Activated naive CD8-positive, alpha-beta T cell treated with anti-CD3 and anti-CD28 coated beads, Interleukin-2, amount 50 U/mL, for 24 hours (primary cell): ENCODE data around the gene OPCML.

Experiments used
- ATAC-seq: fragments of 150-1000 bp; cut with Tn5 transposase; one replicate; pipeline ENCODE4 v1.10.0; 2021
- DNase-seq: peaks from one replicate; pipeline ENCODE4 v3.0.0; 2021
- H3K27ac Mint-ChIP-seq: one replicate; pipeline ENCODE4 v1.8.0; 2021; ENCODE audit warnings: mild to moderate bottlenecking, mixed read lengths
- H3K27me3 Mint-ChIP-seq: one replicate; pipeline ENCODE4 v1.8.0; 2021; ENCODE audit warnings: mixed read lengths
- H3K36me3 Mint-ChIP-seq: one replicate; pipeline ENCODE4 v1.8.0; 2021; ENCODE audit warnings: low read depth, mixed read lengths
- H3K4me1 Mint-ChIP-seq: one replicate; pipeline ENCODE4 v1.8.0; 2021; ENCODE audit warnings: mixed read lengths
- H3K4me3 Mint-ChIP-seq: one replicate; pipeline ENCODE4 v1.8.0; 2021; ENCODE audit warnings: mild to moderate bottlenecking, moderate library complexity, mixed read lengths
- H3K9me3 Mint-ChIP-seq: one replicate; pipeline ENCODE4 v1.8.0; 2021; ENCODE audit warnings: mixed read lengths

The OPCML gene

GRCh38 chr11:133501643-133502539 is 30.4 kb downstream of the OPCML start:
- no peak overlapping the region for H3K27ac Mint-ChIP-seq
- H3K4me1 Mint-ChIP-seq, result no peaks in the 10 kb centered on the region
- ATAC-seq, result no peak
- H3K27me3 Mint-ChIP-seq, result no peaks in the 10 kb centered on the region
- no peak overlapping the region for H3K4me3 Mint-ChIP-seq
- H3K9me3 Mint-ChIP-seq, result no peaks in the 10 kb centered on the region
- H3K36me3 Mint-ChIP-seq, result no peaks in the 10 kb centered on the region
- no peak for DNase-seq

GRCh38 chr11:133500936-133501335 is 31.4 kb downstream of the OPCML start:
- Mint-ChIP-seq H3K27me3 (no peaks in the 10 kb centered on the region), H3K27ac (no peak overlapping the region)

GRCh38 chr11:133500435-133500834 is 31.9 kb downstream of the OPCML start:
- no peaks in the 10 kb centered on the region for H3K4me1 Mint-ChIP-seq
- H3K9me3 Mint-ChIP-seq, result no peaks in the 10 kb centered on the region
- ATAC-seq (no peak), DNase-seq (no peak)
- H3K27ac Mint-ChIP-seq, result no peak overlapping the region
- H3K36me3 Mint-ChIP-seq, result no peaks in the 10 kb centered on the region
- H3K4me3 Mint-ChIP-seq, result no peak overlapping the region
- H3K27me3 Mint-ChIP-seq, result no peaks in the 10 kb centered on the region

More at GRCh38 chr11:133500936-133501335, 31.4 kb downstream of the OPCML start:
- Mint-ChIP-seq H3K4me3 (no peak overlapping the region), H3K36me3 (no peaks in the 10 kb centered on the region), H3K4me1 (no peaks in the 10 kb centered on the region), H3K9me3 (no peaks in the 10 kb centered on the region)
- ATAC-seq, result no peak
- no peak for DNase-seq

GRCh38 chr11:133498969-133499368 is 33.3 kb downstream of the OPCML start:
- Mint-ChIP-seq H3K4me3 (no peak overlapping the region), H3K9me3 (no peaks in the 10 kb centered on the region), H3K36me3 (no peaks in the 10 kb centered on the region), H3K27me3 (no peaks in the 10 kb centered on the region), H3K4me1 (no peaks in the 10 kb centered on the region), H3K27ac (no peak overlapping the region)
- no peak for ATAC-seq
- no peak for DNase-seq

GRCh38 chr11:133497477-133498140 is 34.7 kb downstream of the OPCML start:
- DNase-seq (no peak), ATAC-seq (no peak)
- H3K27ac Mint-ChIP-seq, result no peak overlapping the region
- no peak overlapping the region for H3K4me3 Mint-ChIP-seq
- H3K4me1 Mint-ChIP-seq, result no peaks in the 10 kb centered on the region
- no peaks in the 10 kb centered on the region for H3K27me3 Mint-ChIP-seq
- peaks cover under 1% of the 10 kb centered on the region for H3K9me3 Mint-ChIP-seq
- H3K36me3 Mint-ChIP-seq, result no peaks in the 10 kb centered on the region

GRCh38 chr11:133492895-133493294 is 39.4 kb downstream of the OPCML start:
- H3K27ac Mint-ChIP-seq, result no peak overlapping the region
- H3K36me3 Mint-ChIP-seq, result no peaks in the 10 kb centered on the region
- peaks cover 2% of the 10 kb centered on the region for H3K27me3 Mint-ChIP-seq
- ATAC-seq, result no peak
- no peaks in the 10 kb centered on the region for H3K4me1 Mint-ChIP-seq
- H3K9me3 Mint-ChIP-seq, result peaks cover 14% of the 10 kb centered on the region
- H3K4me3 Mint-ChIP-seq, result no peak overlapping the region
- no peak for DNase-seq

- DNase-seq (no peak), ATAC-seq (no peak)
- Mint-ChIP-seq H3K4me3 (no peak overlapping the region), H3K27me3 (peaks cover 2% of the 10 kb centered on the region), H3K36me3 (no peaks in the 10 kb centered on the region), H3K27ac (no peak overlapping the region), H3K4me1 (no peaks in the 10 kb centered on the region), H3K9me3 (peaks cover 14% of the 10 kb centered on the region)
These were observed 40.5 kb downstream of the OPCML start for GRCh38 chr11:133491680-133492383.

GRCh38 chr11:133480722-133481121 is 51.6 kb downstream of the OPCML start:
- no peaks in the 10 kb centered on the region for H3K36me3 Mint-ChIP-seq
- H3K27ac Mint-ChIP-seq, result no peak overlapping the region
- ATAC-seq, result no peak
- no peak for DNase-seq
- H3K4me1 Mint-ChIP-seq, result no peaks in the 10 kb centered on the region
- H3K4me3 Mint-ChIP-seq, result no peak overlapping the region
- no peaks in the 10 kb centered on the region for H3K9me3 Mint-ChIP-seq
- no peaks in the 10 kb centered on the region for H3K27me3 Mint-ChIP-seq

GRCh38 chr11:133479209-133479608 is 53.1 kb downstream of the OPCML start:
- Mint-ChIP-seq H3K9me3 (no peaks in the 10 kb centered on the region), H3K27ac (no peak overlapping the region)
- ATAC-seq, result no peak

GRCh38 chr11:133477251-133477625 is 55.1 kb downstream of the OPCML start:
- ATAC-seq (no peak), DNase-seq (no peak)
- Mint-ChIP-seq H3K27me3 (no peaks in the 10 kb centered on the region), H3K27ac (no peak overlapping the region), H3K9me3 (no peaks in the 10 kb centered on the region), H3K36me3 (no peaks in the 10 kb centered on the region), H3K4me1 (no peaks in the 10 kb centered on the region), H3K4me3 (no peak overlapping the region)

More at GRCh38 chr11:133479209-133479608, 53.1 kb downstream of the OPCML start:
- no peak overlapping the region for H3K4me3 Mint-ChIP-seq
- no peaks in the 10 kb centered on the region for H3K4me1 Mint-ChIP-seq
- no peaks in the 10 kb centered on the region for H3K27me3 Mint-ChIP-seq
- H3K36me3 Mint-ChIP-seq, result no peaks in the 10 kb centered on the region
- no peak for DNase-seq

GRCh38 chr11:133476570-133477250 is 55.6 kb downstream of the OPCML start:
- DNase-seq (no peak), ATAC-seq (no peak)
- no peaks in the 10 kb centered on the region for H3K36me3 Mint-ChIP-seq
- no peaks in the 10 kb centered on the region for H3K9me3 Mint-ChIP-seq
- no peak overlapping the region for H3K4me3 Mint-ChIP-seq
- no peaks in the 10 kb centered on the region for H3K27me3 Mint-ChIP-seq
- no peaks in the 10 kb centered on the region for H3K4me1 Mint-ChIP-seq
- H3K27ac Mint-ChIP-seq, result no peak overlapping the region

GRCh38 chr11:133474461-133474860 is 57.8 kb downstream of the OPCML start:
- Mint-ChIP-seq H3K4me1 (no peaks in the 10 kb centered on the region), H3K9me3 (no peaks in the 10 kb centered on the region), H3K27me3 (no peaks in the 10 kb centered on the region), H3K36me3 (no peaks in the 10 kb centered on the region), H3K4me3 (no peak overlapping the region), H3K27ac (no peak overlapping the region)
- ATAC-seq, result no peak
- no peak for DNase-seq

GRCh38 chr11:133467686-133468085 is 64.6 kb downstream of the OPCML start:
- no peaks in the 10 kb centered on the region for H3K27me3 Mint-ChIP-seq
- peaks cover 11% of the 10 kb centered on the region for H3K9me3 Mint-ChIP-seq
- no peak overlapping the region for H3K27ac Mint-ChIP-seq
- H3K36me3 Mint-ChIP-seq, result no peaks in the 10 kb centered on the region
- no peaks in the 10 kb centered on the region for H3K4me1 Mint-ChIP-seq
- H3K4me3 Mint-ChIP-seq, result no peak overlapping the region
- DNase-seq (no peak), ATAC-seq (no peak)

GRCh38 chr11:133443206-133443747 is 89.0 kb downstream of the OPCML start:
- Mint-ChIP-seq H3K4me1 (no peaks in the 10 kb centered on the region), H3K9me3 (peaks cover 3% of the 10 kb centered on the region), H3K27ac (no peak overlapping the region), H3K36me3 (no peaks in the 10 kb centered on the region), H3K4me3 (no peak overlapping the region), H3K27me3 (no peaks in the 10 kb centered on the region)
- no peak for DNase-seq
- ATAC-seq, result no peak
